Measurements from ENCODE around the gene HMCN1.
"Not testable (repeated sequence)": the region's sequence is repeated elsewhere in the genome, so short reads cannot be mapped to it uniquely, and the experiment has no call there.

The HMCN1 gene

DNA sequence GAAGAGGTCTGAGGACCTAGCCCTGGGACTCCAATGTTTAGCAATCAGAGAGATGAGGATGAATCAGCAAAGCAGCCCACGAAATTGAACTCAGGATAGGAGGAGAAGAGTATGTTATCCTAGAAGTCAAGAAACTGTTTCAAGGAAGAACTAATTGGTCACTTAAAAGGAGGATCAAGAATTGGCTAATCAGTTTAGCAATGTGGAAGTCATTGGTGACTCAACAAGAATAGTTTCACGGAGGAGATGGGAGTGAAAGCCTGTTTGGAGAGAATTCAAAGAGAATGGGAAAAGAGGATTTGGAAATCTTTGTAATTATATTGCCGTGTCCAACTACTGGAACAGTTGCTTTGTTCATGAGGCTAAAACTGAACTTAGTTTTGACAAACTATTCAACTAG, 7.4 kb downstream of the HMCN1 start:
- no peak for DNase-seq (ENCODE audit: low read depth, low spot score)

DNA sequence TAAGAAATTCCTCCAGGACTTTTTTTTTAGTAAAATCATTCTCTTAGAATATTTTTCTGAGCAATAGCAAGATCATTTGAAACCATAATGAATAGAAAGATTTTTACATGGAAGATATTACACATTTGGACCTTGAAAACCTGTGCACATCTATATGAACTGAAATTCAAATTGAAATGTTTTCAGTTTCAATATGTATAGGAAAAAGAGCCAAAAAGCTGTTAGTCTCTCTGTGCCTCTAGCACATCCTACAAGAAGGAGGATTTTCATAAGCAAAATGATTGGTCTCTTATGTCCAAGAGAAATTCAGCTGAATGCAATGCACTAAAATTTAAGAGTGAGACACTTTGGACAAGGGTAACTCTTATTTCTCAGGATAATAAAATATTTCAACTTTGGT, 8.2 kb downstream of the HMCN1 start:
- no peak for DNase-seq (ENCODE audit: low read depth, low spot score)

GRCh38 chr1:185745165-185745564, 11.0 kb downstream of the HMCN1 start:
- no peak for DNase-seq (ENCODE audit: low read depth, low spot score)

DNA sequence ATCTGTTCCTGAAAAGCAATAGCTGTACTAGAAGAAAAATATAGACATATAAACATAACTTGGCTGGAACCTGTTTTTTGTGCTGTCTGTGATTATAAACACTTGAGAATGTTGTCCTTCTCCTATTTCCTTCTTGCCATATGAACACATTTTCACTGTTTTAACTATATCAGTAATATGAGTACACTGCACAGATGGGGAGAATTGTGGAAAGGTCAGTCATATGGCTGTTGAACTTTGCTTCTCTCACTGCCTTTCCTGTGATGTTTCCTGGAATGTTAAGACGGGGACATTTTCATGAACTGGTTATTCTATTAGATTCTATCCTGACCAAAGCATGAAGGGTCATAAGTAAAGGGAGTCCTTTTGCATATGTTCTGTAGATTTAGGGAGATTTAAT, 24.9 kb downstream of the HMCN1 start:
- no peak for DNase-seq (ENCODE audit: low read depth, low spot score)

DNA sequence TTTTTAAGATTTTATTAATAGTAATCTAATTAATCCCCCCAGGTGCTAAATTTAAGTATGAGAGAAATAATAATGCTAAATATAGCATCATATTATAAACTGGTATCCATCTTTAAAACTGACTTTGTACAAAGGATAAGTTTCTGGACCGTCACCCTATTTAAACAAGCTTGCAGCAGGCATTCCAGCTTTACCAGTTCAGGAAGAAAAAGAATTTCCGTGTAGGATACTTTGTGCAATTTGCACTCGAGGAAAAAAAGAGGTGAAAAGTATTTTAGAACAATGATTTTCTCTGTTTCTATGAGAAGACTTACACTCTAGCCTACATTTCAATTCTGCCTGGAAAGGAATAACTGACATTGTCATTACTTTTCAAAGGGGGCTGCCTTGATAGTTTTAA, 27.6 kb downstream of the HMCN1 start:
- no peak for DNase-seq (ENCODE audit: low read depth, low spot score)

GRCh38 chr1:185767508-185768120, 33.4 kb downstream of the HMCN1 start:
- no peak for DNase-seq (ENCODE audit: low read depth, low spot score)

- DNase-seq (ENCODE audit: low read depth, low spot score): no peak
Observed at GRCh38 chr1:185768371-185768770, 34.2 kb downstream of the HMCN1 start.

- no peak for DNase-seq (ENCODE audit: low read depth, low spot score)
Observed at GRCh38 chr1:185769136-185769535, 34.9 kb downstream of the HMCN1 start.

GRCh38 chr1:185774394-185774793, 40.2 kb downstream of the HMCN1 start:
- no peak for DNase-seq (ENCODE audit: low read depth, low spot score)

- DNase-seq (ENCODE audit: low read depth, low spot score): no peak
Observed at GRCh38 chr1:185775501-185775900, 41.3 kb downstream of the HMCN1 start.

GRCh38 chr1:185776522-185776921, 42.3 kb downstream of the HMCN1 start:
- DNase-seq (ENCODE audit: low read depth, low spot score): no peak

DNA sequence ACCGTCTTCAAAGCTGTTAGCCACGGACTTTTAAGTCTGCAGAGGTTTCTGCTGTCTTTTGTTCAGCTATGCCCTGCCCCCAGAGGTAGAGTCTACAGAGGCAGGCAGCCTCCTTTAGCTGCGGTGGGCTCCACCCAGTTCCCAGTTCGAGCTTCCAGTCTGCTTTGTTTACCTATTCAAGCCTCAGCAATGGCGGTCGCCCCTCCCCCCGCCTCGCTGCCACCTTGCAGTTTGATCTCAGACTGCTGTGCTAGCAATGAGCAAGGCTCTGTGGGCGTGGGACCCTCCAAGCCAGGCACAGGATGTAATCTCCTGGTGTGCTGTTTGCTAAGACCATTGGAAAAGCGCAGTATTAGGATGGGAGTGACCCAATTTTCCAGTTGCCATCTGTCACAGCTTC, 49.7 kb downstream of the HMCN1 start:
- DNase-seq (ENCODE audit: low read depth, low spot score): not testable (repeated sequence)

DNA sequence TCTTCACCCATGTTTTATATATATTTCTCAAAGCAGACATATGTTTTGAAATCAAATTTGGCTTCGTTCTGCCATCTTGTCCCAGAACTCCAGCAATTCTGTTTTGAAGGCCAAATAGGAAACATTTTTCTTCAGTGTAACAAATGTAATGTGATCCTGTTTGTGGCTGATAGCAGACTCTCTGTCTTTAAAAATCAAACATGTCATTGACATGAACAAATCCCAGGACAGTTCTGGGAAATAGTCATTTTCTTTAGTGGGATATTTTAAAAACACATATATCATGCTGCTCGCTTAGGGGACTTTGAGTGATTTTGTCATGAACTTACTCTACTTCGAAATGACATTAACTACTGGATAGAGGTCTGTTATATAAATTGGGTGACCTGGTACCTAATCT, 51.4 kb downstream of the HMCN1 start:
- no peak for DNase-seq (ENCODE audit: low read depth, low spot score)

- no peak for DNase-seq (ENCODE audit: low read depth, low spot score)
Observed at GRCh38 chr1:185786524-185786923, 52.3 kb downstream of the HMCN1 start.

GRCh38 chr1:185787238-185787637, 53.0 kb downstream of the HMCN1 start:
- no peak for DNase-seq (ENCODE audit: low read depth, low spot score)

DNA sequence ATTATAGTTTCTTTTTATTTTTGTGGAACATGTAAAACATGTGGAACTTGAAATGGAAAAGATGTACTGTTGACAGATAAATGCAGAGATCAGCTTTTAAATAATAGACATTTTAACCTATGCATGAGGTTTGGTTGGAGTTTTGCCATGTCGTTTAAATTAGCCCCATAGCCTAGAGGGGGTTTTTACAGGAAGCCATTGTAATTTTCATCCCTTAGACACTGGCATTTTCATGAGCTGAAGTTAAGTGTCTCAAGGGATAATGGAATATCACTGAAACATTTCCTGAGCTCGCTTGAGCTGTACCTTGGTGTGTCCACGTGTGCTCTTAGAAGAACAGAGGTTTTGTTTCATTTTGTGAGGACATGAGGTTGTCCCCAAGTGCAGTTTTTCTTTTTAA, 54.2 kb downstream of the HMCN1 start:
- no peak for DNase-seq (ENCODE audit: low read depth, low spot score)

DNA sequence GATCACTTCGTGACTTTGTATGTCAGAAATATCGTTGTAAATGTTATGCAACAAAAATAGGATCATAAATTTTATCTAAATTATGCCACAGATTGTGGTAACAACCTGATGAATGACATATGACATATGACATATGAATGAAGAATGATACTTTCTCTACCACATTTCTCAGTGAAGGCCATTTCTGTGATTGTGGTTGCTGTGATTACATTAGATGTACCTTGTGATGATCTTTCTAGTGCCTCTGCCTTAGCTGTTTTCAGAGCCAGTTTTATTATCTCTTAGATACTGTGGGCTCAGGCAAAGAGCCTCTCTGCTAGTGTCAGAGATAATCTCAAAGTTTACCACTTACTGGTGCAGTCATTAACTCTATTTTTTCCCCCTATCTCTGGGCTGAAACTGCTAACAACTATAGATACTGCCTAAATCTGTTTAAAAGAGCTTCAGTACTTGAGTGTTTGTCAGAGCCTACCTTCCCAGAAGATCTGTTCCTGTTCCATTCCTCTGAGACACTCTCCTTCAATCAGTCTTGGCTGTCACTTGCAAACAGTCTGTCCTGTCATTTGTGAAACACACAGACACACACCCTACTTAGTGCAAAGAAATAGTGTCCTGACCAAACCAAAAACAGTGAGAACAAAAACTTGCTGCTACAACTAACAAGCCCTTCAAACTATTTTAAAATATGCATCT, 55.5 kb downstream of the HMCN1 start:
- DNase-seq (ENCODE audit: low read depth, low spot score): no peak

DNA sequence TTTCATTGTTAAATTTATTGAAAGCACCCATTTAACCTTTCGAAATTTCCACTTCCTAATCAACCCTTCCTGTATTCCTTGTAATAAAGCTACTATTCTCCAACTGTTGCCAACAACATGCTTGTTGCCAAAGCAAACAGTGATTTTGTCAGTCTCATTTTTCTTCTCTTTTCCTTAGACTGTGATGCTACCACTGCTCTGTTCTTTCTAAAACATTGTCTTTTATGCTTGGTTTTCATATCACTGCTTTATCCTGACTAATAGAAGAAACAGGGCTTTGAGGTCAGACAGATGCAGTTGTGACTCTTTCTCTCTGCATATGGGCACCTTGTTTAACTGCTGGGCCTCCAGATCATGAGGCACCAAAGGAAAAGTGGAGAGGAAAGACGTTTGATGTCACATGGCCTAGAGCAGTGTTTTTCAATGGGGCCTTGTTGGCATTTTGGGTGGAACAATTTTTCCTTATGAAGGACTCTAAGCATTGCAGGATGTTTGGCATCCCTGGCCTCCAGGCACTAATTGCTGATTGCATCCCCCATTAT, 56.1 kb downstream of the HMCN1 start:
- no peak for DNase-seq (ENCODE audit: low read depth, low spot score)

- DNase-seq (ENCODE audit: low read depth, low spot score): no peak
Observed at GRCh38 chr1:185792040-185792439, 57.8 kb downstream of the HMCN1 start.

DNA sequence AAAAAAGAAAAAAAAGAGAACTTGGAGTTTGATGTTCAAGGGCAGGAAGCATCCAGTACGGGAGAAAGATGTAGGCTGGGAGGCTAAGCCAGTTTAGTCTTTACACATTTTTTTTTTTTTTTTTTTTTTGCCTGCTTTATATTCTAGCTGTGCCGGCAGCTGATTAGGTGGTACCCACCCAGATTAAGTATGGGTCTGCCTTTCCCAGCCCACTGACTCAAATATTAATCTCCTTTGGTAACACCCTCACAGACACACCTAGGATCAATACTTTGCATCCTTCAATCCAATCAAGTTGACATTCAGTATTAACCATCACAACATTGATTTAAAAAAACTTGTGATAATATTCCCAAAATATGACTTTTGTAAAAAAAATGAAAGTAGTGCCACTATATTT, 60.3 kb downstream of the HMCN1 start:
- not testable (repeated sequence) for DNase-seq (ENCODE audit: low read depth, low spot score)

- no peak for DNase-seq (ENCODE audit: low read depth, low spot score)
Observed at GRCh38 chr1:185795181-185795580, 61.0 kb downstream of the HMCN1 start.

DNA sequence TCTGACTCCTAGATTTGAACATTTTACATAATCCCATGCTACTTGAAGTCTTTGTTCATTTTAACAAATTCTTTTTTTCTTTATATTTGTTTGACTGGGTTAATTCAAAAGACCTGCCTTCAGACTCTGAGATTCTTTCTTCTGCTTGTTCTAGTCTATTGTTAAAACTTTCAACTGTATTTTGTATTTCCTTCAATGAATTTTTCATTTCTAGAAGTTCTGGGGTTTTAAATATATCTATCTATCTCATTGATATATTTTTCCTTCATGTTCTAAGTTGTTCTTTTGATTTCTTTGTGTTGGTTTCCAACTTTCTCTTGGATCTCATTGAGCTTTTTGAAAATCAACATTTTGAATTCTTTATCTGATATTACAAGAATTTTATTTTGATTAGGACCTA, 64.3 kb downstream of the HMCN1 start:
- DNase-seq (ENCODE audit: low read depth, low spot score): no peak

DNA sequence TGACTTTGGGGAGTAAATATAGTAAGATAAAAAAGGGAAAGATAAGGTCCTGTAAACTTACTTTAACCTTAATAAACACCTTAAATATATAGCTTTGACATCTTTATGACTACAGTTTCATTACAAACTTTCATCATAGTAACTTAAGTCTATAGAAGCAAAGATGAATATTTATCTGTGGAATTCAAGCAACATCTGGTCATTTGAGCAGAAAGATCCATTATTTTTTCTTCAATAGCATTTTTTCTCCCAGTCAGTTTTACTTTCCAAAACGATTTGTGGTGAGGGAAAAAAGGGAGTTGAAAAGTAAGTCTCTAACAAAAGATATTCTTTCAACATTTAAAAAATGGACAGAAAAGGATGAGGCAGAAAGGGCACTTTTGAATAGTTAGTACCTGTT, 69.0 kb downstream of the HMCN1 start:
- no peak for DNase-seq (ENCODE audit: low read depth, low spot score)
